ENCODE data around the gene NFAM1.

- TF ChIP-seq CTCF (tag by site-specific recombination; IDR thresholded peaks at IDR 0.05), result no peak
- TF ChIP-seq ZNF362 (tag by site-specific recombination; IDR thresholded peaks at IDR 0.05), result no peak
Measured at GRCh38 chr22:42350373-42350772, 81.8 kb downstream of the NFAM1 start.

Data from HEK293 (cell line).